ENCODE measurements around the gene EIF2S2.

EIF2S2 gene

GRCh38 chr20:34110025-34110744, 1.9 kb downstream of the EIF2S2 start:
- TF ChIP-seq JUND (IDR thresholded peaks at IDR 0.05; ENCODE audit: low read depth), result no peak
- no peak for DNase-seq (ENCODE audit: low read depth in 1 of 2, low spot score in 1 of 2)
- in situ Hi-C loops (cut with HindIII; ENCODE audit: low pct_unique_long_range_greater_than_20kb, low sequenced_read_pairs), result no loop called here

GRCh38 chr20:34109442-34109841, 2.6 kb downstream of the EIF2S2 start:
- DNase-seq (ENCODE audit: low read depth in 1 of 2, low spot score in 1 of 2), result no peak
- TF ChIP-seq JUND (IDR thresholded peaks at IDR 0.05; ENCODE audit: low read depth), result no peak
- in situ Hi-C loops (cut with HindIII; ENCODE audit: low pct_unique_long_range_greater_than_20kb, low sequenced_read_pairs), result no loop called here

DNA sequence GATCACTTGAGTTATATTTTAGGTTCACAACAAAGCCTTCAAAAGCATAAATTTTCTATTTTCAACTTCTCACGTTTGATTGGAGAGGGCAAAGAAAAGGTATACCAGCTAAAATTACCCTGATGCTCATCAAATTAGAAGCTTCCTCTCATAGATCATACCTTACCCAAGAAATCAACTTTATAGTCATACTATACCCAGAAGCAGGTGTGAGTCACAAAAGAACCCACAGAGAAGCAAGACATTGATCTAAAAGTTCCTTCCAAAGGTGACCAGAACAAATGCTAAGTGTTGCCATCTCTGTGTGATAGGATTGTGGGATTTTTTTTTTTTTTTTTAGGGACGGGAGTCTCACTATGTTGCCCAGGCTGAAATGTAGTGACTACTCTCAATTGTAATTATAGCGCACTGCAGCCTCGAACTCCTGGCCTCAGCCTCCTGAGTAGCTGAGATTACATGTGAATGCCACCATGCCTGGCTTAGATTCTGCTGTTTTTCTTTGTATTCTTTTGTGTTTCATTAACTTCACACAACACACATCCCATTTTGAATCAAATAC, 3.3 kb downstream of the EIF2S2 start:
- in situ Hi-C loops (cut with HindIII; ENCODE audit: low pct_unique_long_range_greater_than_20kb, low sequenced_read_pairs), result no loop called here
- TF ChIP-seq JUND (IDR thresholded peaks at IDR 0.05; ENCODE audit: low read depth), result no peak
- no peak for DNase-seq (ENCODE audit: low read depth in 1 of 2, low spot score in 1 of 2)

- in situ Hi-C loops (cut with HindIII; ENCODE audit: low pct_unique_long_range_greater_than_20kb, low sequenced_read_pairs), result no loop called here
- no peak for DNase-seq (ENCODE audit: low read depth in 1 of 2, low spot score in 1 of 2)
These were observed 5.9 kb downstream of the EIF2S2 start for GRCh38 chr20:34105978-34106675.

GRCh38 chr20:34104059-34104458, 8.0 kb downstream of the EIF2S2 start:
- TF ChIP-seq JUND (IDR thresholded peaks at IDR 0.05; ENCODE audit: low read depth), result no peak
- in situ Hi-C loops (cut with HindIII; ENCODE audit: low pct_unique_long_range_greater_than_20kb, low sequenced_read_pairs), result no loop called here
- DNase-seq (ENCODE audit: low read depth in 1 of 2, low spot score in 1 of 2), result no peak

More at GRCh38 chr20:34105978-34106675, 5.9 kb downstream of the EIF2S2 start:
- no peak for TF ChIP-seq JUND (IDR thresholded peaks at IDR 0.05; ENCODE audit: low read depth)

GRCh38 chr20:34102342-34102741, 9.7 kb downstream of the EIF2S2 start:
- in situ Hi-C loops (cut with HindIII; ENCODE audit: low pct_unique_long_range_greater_than_20kb, low sequenced_read_pairs), result no loop called here
- no peak for TF ChIP-seq JUND (IDR thresholded peaks at IDR 0.05; ENCODE audit: low read depth)
- no peak for DNase-seq (ENCODE audit: low read depth in 1 of 2, low spot score in 1 of 2)

DNA sequence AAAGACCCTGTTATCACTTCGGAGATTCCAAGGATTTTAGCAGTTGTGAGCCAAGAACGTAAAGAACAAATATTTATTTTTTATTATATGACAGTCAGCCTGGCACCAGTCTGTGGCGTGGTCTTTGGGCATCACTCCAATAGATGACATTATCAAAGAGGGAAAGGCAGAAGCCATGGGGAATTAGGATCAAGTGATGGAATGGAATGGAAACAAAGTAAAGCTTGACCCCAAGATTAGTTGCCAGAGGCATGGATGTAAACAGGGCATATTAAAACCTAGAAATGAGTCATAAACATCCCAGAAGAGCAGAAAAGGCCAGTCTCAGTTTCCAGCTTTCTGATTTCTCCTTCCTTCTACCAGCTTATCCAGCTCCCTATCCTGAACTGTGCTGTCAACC, 11.5 kb downstream of the EIF2S2 start:
- in situ Hi-C loops (cut with HindIII; ENCODE audit: low pct_unique_long_range_greater_than_20kb, low sequenced_read_pairs), result no loop called here
- DNase-seq (ENCODE audit: low read depth in 1 of 2, low spot score in 1 of 2), result no peak
- no peak for TF ChIP-seq JUND (IDR thresholded peaks at IDR 0.05; ENCODE audit: low read depth)

DNA sequence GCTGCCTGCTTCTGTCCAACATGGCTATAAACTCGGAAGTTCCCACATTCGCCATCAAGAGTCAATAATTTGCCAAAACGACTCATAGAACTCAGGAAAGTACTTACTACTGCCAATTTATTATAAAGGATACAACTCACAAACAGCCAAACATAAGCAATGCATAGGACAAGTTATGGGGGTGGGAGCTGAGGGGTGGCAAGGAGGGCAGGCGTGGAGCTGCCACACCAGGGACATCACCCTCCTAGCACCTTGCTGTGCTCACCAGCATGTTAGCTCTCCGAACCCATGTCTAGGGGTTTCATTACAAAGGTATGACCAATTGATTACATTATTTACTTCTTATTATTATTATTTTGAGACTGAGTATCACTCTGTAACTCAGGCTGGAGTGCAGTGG, 12.4 kb downstream of the EIF2S2 start:
- in situ Hi-C loops (cut with HindIII; ENCODE audit: low pct_unique_long_range_greater_than_20kb, low sequenced_read_pairs), result no loop called here
- TF ChIP-seq JUND (IDR thresholded peaks at IDR 0.05; ENCODE audit: low read depth), result no peak
- no peak for DNase-seq (ENCODE audit: low read depth in 1 of 2, low spot score in 1 of 2)

DNA sequence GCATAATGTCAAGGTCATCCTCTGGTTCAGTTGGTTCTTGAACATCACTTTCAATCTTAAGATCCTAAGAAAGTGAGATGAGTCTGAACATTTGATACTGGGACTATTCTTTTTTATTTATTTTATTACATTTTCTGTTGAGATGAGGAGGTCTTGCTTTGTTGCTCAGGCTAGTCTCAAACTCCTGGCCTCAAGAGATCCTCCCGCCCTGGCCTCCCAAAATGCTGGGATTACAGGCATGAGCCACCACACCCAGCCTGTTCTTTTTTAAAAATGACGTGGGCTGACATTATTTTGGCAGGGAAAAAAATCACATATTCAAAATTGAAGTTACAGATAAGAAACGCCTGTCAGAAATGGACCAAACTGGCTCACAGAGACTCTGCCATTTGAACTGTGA, 13.5 kb downstream of the EIF2S2 start:
- TF ChIP-seq JUND (IDR thresholded peaks at IDR 0.05; ENCODE audit: low read depth), result no peak
- DNase-seq (ENCODE audit: low read depth in 1 of 2, low spot score in 1 of 2), result no peak
- in situ Hi-C loops (cut with HindIII; ENCODE audit: low pct_unique_long_range_greater_than_20kb, low sequenced_read_pairs), result no loop called here

DNA sequence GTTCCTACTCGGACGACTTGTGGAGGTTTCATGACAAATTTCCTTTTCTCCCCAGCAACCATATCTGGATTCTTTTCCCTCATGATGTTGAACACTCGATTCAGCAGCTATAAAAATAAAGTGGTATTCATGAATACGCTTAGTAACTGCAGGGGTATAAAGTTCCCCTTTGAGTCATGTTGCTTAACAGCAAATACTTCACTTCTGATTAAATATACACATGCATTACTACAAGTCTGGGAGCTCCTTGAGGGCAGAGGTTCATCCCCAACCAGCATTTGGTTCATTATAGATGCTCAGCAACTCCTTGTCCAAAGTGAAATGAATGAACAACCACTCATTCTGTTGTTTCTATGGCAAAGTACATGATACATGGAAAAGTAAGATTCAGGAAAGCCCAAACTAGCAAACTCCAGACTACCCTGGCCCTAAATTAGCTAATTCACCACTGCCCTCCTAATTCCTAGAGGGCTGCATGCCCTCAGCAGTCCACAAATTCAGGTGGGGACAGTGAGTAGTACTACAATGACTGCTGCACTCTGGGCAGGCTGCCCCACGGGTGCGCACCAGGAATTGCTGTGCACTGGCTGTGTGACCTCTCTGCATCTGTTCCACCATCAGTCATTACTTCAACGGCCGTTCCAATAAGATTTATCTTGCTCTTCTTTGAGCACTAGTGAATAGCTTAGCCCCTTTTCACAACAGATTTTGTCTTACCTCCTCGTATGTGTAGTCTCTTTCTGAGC, 15.2 kb downstream of the EIF2S2 start:
- in situ Hi-C loops (cut with HindIII; ENCODE audit: low pct_unique_long_range_greater_than_20kb, low sequenced_read_pairs), result no loop called here
- no peak for DNase-seq (ENCODE audit: low read depth in 1 of 2, low spot score in 1 of 2)
- TF ChIP-seq JUND (IDR thresholded peaks at IDR 0.05; ENCODE audit: low read depth), result no peak

DNA sequence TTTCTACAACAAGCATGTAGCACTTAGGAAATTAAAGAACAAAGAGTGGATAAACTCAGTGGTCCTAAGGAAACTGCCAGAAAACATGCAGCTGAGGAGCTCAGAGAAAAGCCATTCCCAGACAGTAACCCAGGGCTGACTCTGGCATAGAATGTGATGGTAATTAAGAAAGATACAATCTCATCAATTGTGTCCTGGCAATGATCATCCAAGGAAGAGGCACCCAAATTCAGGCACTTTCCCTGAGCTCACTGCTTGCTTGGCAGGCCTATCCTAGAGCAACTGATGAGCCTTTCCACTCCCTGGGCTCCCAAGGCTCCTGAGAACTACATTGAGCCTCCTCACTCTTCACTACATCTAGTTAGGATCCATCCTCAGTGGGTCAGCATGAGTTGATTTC, 16.2 kb downstream of the EIF2S2 start:
- TF ChIP-seq JUND (IDR thresholded peaks at IDR 0.05; ENCODE audit: low read depth), result no peak
- in situ Hi-C loops (cut with HindIII; ENCODE audit: low pct_unique_long_range_greater_than_20kb, low sequenced_read_pairs), result no loop called here
- DNase-seq (ENCODE audit: low read depth in 1 of 2, low spot score in 1 of 2), result no peak

GRCh38 chr20:34093895-34094294, 18.1 kb downstream of the EIF2S2 start:
- TF ChIP-seq JUND (IDR thresholded peaks at IDR 0.05; ENCODE audit: low read depth), result no peak
- DNase-seq (ENCODE audit: low read depth in 1 of 2, low spot score in 1 of 2), result no peak
- in situ Hi-C loops (cut with HindIII; ENCODE audit: low pct_unique_long_range_greater_than_20kb, low sequenced_read_pairs), result no loop called here

Data from T47D (cell line).